ENCODE results near the gene KIF11. TPM values are rescaled to one million over a fixed set of nuclear protein-coding genes. Genes with fewer than 3 reads are reported as not detected.

Gene KIF11
- total and polyA plus RNA-seq, 9 of the 15 experiments (the other 6 are each of a cell fraction or from before 2014, with no cell fraction given), result 11.3 to 54.4 (median 29.2) TPM

DNA sequence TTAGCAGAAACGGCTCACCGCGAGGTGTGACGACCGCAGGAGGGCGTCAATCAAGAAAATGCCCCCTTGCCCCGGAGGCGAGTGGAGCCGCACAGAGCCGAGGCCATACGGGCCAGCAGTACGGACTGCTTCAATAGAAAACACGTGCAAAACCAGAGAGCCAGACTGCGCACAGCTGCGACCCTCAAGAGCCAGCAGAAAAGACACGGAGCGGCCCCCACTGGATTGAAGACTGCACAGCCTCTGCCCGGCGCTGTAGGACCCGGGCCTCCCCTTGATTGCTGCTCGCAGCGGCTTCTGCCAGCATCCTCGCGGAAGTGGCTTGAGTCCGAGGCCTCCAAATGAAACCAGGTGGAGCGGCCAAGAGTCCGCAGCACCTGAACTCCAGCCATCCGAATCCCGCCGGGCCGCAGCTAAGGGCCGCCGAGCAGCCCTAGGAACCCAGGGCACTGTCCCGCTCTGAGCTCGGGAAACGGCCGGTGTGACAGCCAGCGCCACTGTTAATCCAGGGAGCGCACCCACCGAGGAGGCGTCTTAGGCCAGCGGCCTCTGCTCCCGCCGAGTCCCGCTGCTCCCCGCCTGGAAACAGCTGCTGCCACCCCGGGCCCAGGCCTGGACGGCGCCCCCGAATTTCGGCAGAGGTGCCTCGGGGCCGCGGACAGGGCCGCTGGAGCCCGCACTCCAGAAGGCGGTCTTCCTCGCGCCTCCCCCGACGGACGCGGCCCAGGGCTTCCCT is 96.2 kb downstream of the KIF11 start (continued):
- TF ChIP-seq, protein P1, sequence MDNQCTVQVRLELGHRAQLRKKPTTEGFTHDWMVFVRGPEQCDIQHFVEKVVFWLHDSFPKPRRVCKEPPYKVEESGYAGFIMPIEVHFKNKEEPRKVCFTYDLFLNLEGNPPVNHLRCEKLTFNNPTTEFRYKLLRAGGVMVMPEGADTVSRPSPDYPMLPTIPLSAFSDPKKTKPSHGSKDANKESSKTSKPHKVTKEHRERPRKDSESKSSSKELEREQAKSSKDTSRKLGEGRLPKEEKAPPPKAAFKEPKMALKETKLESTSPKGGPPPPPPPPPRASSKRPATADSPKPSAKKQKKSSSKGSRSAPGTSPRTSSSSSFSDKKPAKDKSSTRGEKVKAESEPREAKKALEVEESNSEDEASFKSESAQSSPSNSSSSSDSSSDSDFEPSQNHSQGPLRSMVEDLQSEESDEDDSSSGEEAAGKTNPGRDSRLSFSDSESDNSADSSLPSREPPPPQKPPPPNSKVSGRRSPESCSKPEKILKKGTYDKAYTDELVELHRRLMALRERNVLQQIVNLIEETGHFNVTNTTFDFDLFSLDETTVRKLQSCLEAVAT (IDR thresholded peaks at IDR 0.05), result peak in 1 of 2 experiments; percentile 17; a peak in 1 of 4 replicates
- no peak for TF ChIP-seq SIN3A (IDR thresholded peaks at IDR 0.05; ENCODE audit: borderline replicate concordance in 2 of 2, control insufficient read depth in 1 of 2, low read depth in 2 of 2, low read length in 2 of 2)
- TF ChIP-seq, protein P2, sequence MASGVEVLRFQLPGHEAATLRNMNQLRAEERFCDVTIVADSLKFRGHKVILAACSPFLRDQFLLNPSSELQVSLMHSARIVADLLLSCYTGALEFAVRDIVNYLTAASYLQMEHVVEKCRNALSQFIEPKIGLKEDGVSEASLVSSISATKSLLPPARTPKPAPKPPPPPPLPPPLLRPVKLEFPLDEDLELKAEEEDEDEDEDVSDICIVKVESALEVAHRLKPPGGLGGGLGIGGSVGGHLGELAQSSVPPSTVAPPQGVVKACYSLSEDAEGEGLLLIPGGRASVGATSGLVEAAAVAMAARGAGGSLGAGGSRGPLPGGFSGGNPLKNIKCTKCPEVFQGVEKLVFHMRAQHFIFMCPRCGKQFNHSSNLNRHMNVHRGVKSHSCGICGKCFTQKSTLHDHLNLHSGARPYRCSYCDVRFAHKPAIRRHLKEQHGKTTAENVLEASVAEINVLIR (CRISPR knock-in tag; IDR thresholded peaks at IDR 0.05), result no peak
- no peak for TF ChIP-seq MTA3 (IDR thresholded peaks at IDR 0.05; ENCODE audit: borderline replicate concordance)
- peak; percentile 60; the same call in 1 of the 2 replicates for TF ChIP-seq NCOA6 (IDR thresholded peaks at IDR 0.05)
- no peak for TF ChIP-seq NR2C2 (CRISPR knock-in tag; IDR thresholded peaks at IDR 0.05)
- no peak for TF ChIP-seq NR2C2 (tag; IDR thresholded peaks at IDR 0.05)
- TF ChIP-seq, protein P3, sequence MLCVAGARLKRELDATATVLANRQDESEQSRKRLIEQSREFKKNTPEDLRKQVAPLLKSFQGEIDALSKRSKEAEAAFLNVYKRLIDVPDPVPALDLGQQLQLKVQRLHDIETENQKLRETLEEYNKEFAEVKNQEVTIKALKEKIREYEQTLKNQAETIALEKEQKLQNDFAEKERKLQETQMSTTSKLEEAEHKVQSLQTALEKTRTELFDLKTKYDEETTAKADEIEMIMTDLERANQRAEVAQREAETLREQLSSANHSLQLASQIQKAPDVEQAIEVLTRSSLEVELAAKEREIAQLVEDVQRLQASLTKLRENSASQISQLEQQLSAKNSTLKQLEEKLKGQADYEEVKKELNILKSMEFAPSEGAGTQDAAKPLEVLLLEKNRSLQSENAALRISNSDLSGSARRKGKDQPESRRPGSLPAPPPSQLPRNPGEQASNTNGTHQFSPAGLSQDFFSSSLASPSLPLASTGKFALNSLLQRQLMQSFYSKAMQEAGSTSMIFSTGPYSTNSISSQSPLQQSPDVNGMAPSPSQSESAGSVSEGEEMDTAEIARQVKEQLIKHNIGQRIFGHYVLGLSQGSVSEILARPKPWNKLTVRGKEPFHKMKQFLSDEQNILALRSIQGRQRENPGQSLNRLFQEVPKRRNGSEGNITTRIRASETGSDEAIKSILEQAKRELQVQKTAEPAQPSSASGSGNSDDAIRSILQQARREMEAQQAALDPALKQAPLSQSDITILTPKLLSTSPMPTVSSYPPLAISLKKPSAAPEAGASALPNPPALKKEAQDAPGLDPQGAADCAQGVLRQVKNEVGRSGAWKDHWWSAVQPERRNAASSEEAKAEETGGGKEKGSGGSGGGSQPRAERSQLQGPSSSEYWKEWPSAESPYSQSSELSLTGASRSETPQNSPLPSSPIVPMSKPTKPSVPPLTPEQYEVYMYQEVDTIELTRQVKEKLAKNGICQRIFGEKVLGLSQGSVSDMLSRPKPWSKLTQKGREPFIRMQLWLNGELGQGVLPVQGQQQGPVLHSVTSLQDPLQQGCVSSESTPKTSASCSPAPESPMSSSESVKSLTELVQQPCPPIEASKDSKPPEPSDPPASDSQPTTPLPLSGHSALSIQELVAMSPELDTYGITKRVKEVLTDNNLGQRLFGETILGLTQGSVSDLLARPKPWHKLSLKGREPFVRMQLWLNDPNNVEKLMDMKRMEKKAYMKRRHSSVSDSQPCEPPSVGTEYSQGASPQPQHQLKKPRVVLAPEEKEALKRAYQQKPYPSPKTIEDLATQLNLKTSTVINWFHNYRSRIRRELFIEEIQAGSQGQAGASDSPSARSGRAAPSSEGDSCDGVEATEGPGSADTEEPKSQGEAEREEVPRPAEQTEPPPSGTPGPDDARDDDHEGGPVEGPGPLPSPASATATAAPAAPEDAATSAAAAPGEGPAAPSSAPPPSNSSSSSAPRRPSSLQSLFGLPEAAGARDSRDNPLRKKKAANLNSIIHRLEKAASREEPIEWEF (CRISPR knock-in tag; IDR thresholded peaks at IDR 0.05), result no peak
- no peak for TF ChIP-seq ZNF408 (CRISPR knock-in tag; IDR thresholded peaks at IDR 0.05; ENCODE audit: low read depth)
- TF ChIP-seq FIP1L1 (IDR thresholded peaks at IDR 0.05; ENCODE audit: low read depth, low read length, poor library complexity, severe bottlenecking), result peak; percentile 20
- TF ChIP-seq NBN (IDR thresholded peaks at IDR 0.05; ENCODE audit: low read depth), result no peak
- no peak for TF ChIP-seq BRD9 (IDR thresholded peaks at IDR 0.05; ENCODE audit: low read depth, partially characterized antibody)
- TF ChIP-seq, protein P4, sequence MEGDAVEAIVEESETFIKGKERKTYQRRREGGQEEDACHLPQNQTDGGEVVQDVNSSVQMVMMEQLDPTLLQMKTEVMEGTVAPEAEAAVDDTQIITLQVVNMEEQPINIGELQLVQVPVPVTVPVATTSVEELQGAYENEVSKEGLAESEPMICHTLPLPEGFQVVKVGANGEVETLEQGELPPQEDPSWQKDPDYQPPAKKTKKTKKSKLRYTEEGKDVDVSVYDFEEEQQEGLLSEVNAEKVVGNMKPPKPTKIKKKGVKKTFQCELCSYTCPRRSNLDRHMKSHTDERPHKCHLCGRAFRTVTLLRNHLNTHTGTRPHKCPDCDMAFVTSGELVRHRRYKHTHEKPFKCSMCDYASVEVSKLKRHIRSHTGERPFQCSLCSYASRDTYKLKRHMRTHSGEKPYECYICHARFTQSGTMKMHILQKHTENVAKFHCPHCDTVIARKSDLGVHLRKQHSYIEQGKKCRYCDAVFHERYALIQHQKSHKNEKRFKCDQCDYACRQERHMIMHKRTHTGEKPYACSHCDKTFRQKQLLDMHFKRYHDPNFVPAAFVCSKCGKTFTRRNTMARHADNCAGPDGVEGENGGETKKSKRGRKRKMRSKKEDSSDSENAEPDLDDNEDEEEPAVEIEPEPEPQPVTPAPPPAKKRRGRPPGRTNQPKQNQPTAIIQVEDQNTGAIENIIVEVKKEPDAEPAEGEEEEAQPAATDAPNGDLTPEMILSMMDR (IDR thresholded peaks at IDR 0.05 in 2 of 3, conservative IDR thresholded peaks at IDR 0.05 in 1 of 3; ENCODE audit: insufficient read depth in 2 of 3, low read depth in 1 of 3, low read length in 3 of 3), result peak; percentile 25 to 44 (median 31); a peak in 3 of 6 replicates
- no peak for TF ChIP-seq MYNN (IDR thresholded peaks at IDR 0.05)
- TF ChIP-seq MYNN (CRISPR knock-in tag; IDR thresholded peaks at IDR 0.05), result no peak
- TF ChIP-seq ZNF384 (IDR thresholded peaks at IDR 0.05; ENCODE audit: low read depth, low read length), result no peak
- TF ChIP-seq MAZ (CRISPR knock-in tag; conservative IDR thresholded peaks at IDR 0.05 in 1 of 2, IDR thresholded peaks at IDR 0.05 in 1 of 2), result 0 out of 4 replicates have a peak, but pooled peaks of 1 of the 2 experiments have one; percentile 13
- no peak for TF ChIP-seq SRSF7 (optimal IDR thresholded peaks at IDR 0.05; ENCODE audit: low read depth, low read length)

Measured in K562 (cell line).